Measurements from ENCODE around the gene SCGB1D4. TPM values are rescaled to one million over a fixed set of nuclear protein-coding genes. Genes with fewer than 3 reads are reported as not detected.
A peak's percentile ranks its signal among the peaks of the same experiment; 100 is the strongest.
"Not testable (repeated sequence)": the region's sequence is repeated elsewhere in the genome, so short reads cannot be mapped to it uniquely, and the experiment has no call there.

Gene SCGB1D4
- total RNA-seq (ENCODE audit: insufficient read depth, low replicate concordance): not detected

GRCh38 chr11:62298975-62299374 lies at the start of gene SCGB1D4:
SCGB1D4 (minus strand) TSS chr11:62299075; CDS start chr11:62299010, 65 bp downstream.
- DNase-seq (ENCODE audit: low spot score): no peak

- DNase-seq (ENCODE audit: low spot score): no peak
Observed at GRCh38 chr11:62345861-62346260, 47.0 kb upstream of the SCGB1D4 start.

- DNase-seq (ENCODE audit: low spot score): no peak
Observed at GRCh38 chr11:62344210-62344609, 45.3 kb upstream of the SCGB1D4 start.

GRCh38 chr11:62343646-62344190 lies 44.8 kb upstream of the SCGB1D4 start:
- not testable (repeated sequence) for DNase-seq (ENCODE audit: low spot score)

- DNase-seq (ENCODE audit: low spot score): no peak
Observed at GRCh38 chr11:62341588-62341987, 42.7 kb upstream of the SCGB1D4 start.

GRCh38 chr11:62340269-62340901 lies 41.5 kb upstream of the SCGB1D4 start:
- peak; percentile 38 for DNase-seq (ENCODE audit: low spot score)

- DNase-seq (ENCODE audit: low spot score): no peak
Observed at GRCh38 chr11:62338218-62338617, 39.3 kb upstream of the SCGB1D4 start.

- peak; percentile 60 for DNase-seq (ENCODE audit: low spot score)
Observed at GRCh38 chr11:62337303-62338181, 38.7 kb upstream of the SCGB1D4 start, which contains the start of gene ASRGL1. ASRGL1 (plus strand) TSS chr11:62337448; CDS start chr11:62337978, 530 bp downstream.

- not testable (repeated sequence) for DNase-seq (ENCODE audit: low spot score)
Observed at GRCh38 chr11:62336949-62337302, 38.1 kb upstream of the SCGB1D4 start.

- no peak for DNase-seq (ENCODE audit: low spot score)
Observed at GRCh38 chr11:62333768-62334167, 34.9 kb upstream of the SCGB1D4 start.

- not testable (repeated sequence) for DNase-seq (ENCODE audit: low spot score)
Observed at GRCh38 chr11:62331264-62331663, 32.4 kb upstream of the SCGB1D4 start.

- not testable (repeated sequence) for DNase-seq (ENCODE audit: low spot score)
Observed at GRCh38 chr11:62327541-62327940, 28.7 kb upstream of the SCGB1D4 start.

GRCh38 chr11:62326719-62327118 lies 27.8 kb upstream of the SCGB1D4 start:
- DNase-seq (ENCODE audit: low spot score): not testable (repeated sequence)

GRCh38 chr11:62325781-62326180 lies 26.9 kb upstream of the SCGB1D4 start:
- DNase-seq (ENCODE audit: low spot score): not testable (repeated sequence)

- no peak for DNase-seq (ENCODE audit: low spot score)
Observed at GRCh38 chr11:62324731-62325556, 26.1 kb upstream of the SCGB1D4 start.

- DNase-seq (ENCODE audit: low spot score): no peak
Observed at GRCh38 chr11:62322524-62322923, 23.6 kb upstream of the SCGB1D4 start.

GRCh38 chr11:62315431-62315830 lies 16.6 kb upstream of the SCGB1D4 start:
- no peak for DNase-seq (ENCODE audit: low spot score)

GRCh38 chr11:62309991-62310390 lies 11.1 kb upstream of the SCGB1D4 start:
- DNase-seq (ENCODE audit: low spot score): no peak

GRCh38 chr11:62307950-62308349 lies 9.1 kb upstream of the SCGB1D4 start:
- no peak for DNase-seq (ENCODE audit: low spot score)

GRCh38 chr11:62306227-62306626 lies 7.4 kb upstream of the SCGB1D4 start:
- DNase-seq (ENCODE audit: low spot score): no peak

GRCh38 chr11:62295504-62295903 lies 3.4 kb downstream of the SCGB1D4 start:
- peak; percentile 35 for DNase-seq (ENCODE audit: low spot score)

GRCh38 chr11:62280452-62280851 lies 18.4 kb downstream of the SCGB1D4 start:
- DNase-seq (ENCODE audit: low spot score): no peak

All from umbilical cord (tissue), 2 donors.